Fibroblast of the aortic adventitia (primary cell): ENCODE results near the gene CD247. TPM values are rescaled to one million over a fixed set of nuclear protein-coding genes. Genes with fewer than 3 reads are reported as not detected.

Experiments used
- DNase-seq: peaks from one replicate; pipeline ENCODE4 v3.0.0-alpha.2; 2010; ENCODE audit warnings: low read depth
- H3K4me3 ChIP-seq: 2 replicates; pipeline ENCODE4 v1.5.1; 2011; ENCODE audit warnings: low read depth, mild to moderate bottlenecking, control low read depth, low read length, moderate library complexity
- total RNA-seq: library from RNA; depleted of rRNA; stranded (reverse); fragments of >200 nt; gene quantifications from 2 replicates; pipeline ENCODE4 v1.2.3, GENCODE V29; 2012; ENCODE audit warnings: low replicate concordance
- TF ChIP-seq, protein P1 (sequence below): IDR thresholded peaks from 2 replicates; pipeline ENCODE4 v1.5.1; 2011; ENCODE audit warnings: mild to moderate bottlenecking, low read length, control low read depth, inconsistent platforms; ENCODE audit not compliant: insufficient read depth

CD247 gene
- total RNA-seq, 1 donor: 0.18 TPM

DNA sequence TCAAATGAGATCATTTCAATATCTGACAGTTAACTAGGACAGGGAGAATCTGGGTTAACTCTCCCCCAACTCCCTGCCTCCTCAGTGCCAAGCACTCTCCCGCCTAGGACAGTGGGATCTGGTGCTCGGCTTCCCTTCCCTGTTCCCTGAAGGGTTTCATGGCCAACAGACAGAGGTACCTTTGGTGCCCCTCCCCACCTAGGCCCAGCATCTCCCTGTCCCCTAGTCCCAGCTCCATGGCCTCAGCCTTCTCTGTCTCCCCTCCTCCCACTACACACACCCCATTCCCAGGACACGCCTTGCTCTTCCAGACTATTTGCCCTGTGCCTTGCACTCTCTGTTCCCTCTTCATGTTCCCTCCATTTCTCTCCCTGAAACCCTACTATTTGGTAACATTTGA, 77.1 kb downstream of the CD247 start:
- no peak for DNase-seq
- no peak overlapping the region for H3K4me3 ChIP-seq
- TF ChIP-seq, protein P1, sequence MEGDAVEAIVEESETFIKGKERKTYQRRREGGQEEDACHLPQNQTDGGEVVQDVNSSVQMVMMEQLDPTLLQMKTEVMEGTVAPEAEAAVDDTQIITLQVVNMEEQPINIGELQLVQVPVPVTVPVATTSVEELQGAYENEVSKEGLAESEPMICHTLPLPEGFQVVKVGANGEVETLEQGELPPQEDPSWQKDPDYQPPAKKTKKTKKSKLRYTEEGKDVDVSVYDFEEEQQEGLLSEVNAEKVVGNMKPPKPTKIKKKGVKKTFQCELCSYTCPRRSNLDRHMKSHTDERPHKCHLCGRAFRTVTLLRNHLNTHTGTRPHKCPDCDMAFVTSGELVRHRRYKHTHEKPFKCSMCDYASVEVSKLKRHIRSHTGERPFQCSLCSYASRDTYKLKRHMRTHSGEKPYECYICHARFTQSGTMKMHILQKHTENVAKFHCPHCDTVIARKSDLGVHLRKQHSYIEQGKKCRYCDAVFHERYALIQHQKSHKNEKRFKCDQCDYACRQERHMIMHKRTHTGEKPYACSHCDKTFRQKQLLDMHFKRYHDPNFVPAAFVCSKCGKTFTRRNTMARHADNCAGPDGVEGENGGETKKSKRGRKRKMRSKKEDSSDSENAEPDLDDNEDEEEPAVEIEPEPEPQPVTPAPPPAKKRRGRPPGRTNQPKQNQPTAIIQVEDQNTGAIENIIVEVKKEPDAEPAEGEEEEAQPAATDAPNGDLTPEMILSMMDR: no peak

DNA sequence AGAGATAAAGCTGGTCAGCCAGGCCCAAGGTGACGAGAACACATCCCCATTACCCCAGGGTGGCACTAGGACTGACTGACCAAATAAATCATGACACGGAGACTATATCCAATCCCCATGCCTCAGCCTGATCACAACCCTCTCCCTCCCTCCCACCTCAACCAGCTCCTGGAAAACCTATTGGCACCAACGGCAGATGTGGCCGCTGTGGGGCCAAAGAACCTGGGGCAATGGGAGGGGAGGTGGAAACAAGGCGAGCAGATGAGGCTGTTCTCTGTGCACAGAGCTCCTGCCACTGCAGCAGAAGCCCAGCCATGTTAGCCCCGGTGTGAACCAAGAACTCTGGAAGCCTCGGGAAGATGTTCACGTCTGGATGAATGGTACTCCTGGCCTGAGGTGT, 77.6 kb downstream of the CD247 start:
- H3K4me3 ChIP-seq: no peak overlapping the region
- no peak for DNase-seq
- TF ChIP-seq, protein P1: no peak

DNA sequence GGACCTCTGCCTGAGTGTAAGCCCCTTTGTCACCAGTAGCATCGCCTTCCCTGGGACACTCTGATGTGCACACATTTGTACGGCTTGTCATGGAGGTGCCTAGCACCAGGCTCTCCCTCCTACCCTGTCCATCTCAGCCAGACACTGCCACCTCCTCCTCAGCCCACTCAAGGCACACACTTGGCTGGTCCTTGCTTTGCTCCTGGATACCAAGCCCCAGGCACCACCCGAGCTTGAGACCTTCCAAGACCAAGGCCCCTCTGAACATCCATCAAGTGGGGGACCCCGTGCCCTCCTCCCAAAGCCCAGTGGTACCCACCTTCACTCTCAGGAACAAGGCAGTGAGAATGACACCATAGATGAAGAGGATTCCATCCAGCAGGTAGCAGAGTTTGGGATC, 78.0 kb downstream of the CD247 start:
- TF ChIP-seq, protein P1: no peak
- no peak overlapping the region for H3K4me3 ChIP-seq
- no peak for DNase-seq

DNA sequence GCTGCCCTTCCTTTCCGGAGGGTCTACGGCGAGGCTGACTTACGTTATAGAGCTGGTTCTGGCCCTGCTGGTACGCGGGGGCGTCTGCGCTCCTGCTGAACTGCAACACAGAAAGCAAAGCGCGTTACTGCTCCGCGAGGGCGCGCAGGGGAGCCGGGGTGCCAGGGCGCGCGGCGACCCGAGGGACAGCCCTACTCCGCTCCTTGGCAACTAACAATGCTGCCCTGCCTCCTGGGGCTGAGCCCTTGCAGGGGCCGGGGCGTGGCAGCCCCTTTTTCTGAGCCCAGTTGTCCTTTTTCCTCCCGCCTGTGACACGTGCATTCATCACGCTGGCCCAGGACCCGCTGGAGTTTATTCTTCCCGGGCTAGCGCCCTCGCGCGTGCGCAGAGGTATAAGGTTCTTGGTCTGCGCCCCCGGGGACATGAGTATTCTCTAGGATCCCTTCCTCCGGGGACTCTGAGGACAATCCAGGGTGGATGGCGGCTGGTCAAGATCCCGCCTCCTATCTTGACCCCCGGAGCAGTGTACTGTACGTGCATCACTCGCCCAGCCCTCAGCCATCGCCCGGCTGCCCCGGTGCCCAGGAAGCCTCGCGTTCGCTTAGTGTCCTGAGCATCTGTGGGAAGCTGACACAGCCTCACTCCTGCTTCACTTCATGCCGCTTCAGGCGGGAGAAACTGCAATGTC, 78.9 kb downstream of the CD247 start:
- H3K4me3 ChIP-seq: peak overlapping the region; percentile 58
- TF ChIP-seq, protein P1: peak; percentile 22
- DNase-seq: peak; percentile 32

DNA sequence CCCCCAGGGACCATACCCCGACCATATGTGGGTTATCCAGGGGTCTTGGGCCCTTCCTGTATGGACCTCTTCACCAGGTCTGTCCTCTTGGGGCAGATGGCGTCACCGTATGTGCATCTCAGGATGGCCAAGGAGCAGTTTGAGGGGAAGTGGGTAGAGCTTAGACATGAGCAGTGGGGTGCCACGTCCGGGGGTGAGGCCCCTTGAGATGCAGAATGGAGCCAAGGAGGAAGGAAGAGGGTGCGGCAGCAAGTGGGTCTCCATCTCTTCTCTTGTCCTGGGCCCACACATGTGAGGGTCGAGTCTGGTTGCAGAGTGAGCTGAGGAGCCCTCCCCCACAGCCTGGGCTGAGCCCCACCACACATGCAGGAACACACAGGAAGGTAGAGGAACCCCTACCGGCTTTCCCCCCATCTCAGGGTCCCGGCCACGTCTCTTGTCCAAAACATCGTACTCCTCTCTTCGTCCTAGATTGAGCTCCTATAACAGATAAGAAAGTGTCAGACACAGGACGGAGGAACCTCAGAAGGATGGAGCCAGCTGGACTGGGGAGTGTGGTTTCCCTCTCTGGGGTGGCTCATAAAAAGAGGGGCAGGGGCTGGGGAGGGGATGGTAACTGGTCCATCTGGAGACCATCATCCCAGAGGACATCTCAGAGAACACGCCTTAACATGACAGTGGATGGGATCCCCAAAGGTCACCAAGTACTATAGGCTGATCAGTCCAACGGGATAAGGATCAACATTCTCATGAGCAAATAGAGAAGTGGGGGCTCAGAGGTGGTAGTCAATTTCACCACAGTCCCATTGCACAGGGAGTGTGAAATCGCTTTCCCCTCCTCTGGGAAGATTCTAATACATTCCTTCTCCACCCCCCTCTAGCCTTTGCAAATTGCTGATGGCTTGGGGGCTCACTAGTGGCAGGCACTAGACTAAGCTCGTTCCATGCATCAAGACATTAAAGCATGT, 79.9 kb downstream of the CD247 start:
- H3K4me3 ChIP-seq: no peak overlapping the region
- no peak for DNase-seq
- TF ChIP-seq, protein P1: no peak

DNA sequence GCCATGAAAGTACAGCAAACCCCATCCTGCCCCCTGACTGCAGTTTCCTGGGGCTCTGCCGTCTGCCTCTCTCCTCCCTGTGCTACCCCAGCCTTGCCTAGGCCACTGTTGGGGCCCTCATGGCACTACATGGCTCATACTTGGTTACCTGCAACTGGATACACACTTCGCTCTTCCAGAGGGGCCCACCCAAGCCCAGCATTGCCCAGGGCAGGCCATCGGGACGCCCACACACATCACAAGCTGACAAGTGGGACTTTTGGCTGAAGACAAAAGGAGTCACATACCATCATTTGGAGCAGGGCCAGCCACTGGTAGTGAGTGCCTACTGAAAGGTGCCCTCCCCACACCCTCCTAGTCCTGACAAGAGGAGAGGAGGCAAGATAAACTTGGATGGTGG, 82.8 kb downstream of the CD247 start:
- H3K4me3 ChIP-seq: no peak overlapping the region
- TF ChIP-seq, protein P1: no peak
- no peak for DNase-seq
